ENCODE data around the gene AXIN1. TPM values are rescaled to one million over a fixed set of nuclear protein-coding genes. Genes with fewer than 3 reads are reported as not detected.

AXIN1 gene
- total and polyA plus RNA-seq, 2 of the 8 experiments (the other 6 are each of a cell fraction or from before 2014, with no cell fraction given): 12.5 to 41.9 TPM

DNA sequence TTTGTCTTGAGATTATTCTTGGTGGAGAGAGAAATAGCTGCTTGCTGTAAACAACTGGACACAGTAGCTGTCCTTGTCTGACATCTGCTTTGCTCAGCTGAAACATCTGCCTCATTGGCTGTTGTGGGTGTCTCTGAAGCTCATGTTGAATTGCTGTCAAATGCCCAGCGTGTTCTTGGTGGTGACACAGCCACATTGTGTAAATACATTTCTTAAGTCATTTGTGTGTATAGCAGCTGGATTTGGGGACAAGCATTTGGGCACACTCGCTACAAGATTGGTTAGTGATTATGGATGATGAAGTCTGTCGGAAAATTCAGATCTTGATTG, 112.6 kb downstream of the AXIN1 start:
- Histone ChIP-seq H3K18ac (ENCODE audit: extremely low read depth, low read length) (no peak overlapping the region), H3K4me3 (ENCODE audit: extremely low read depth in 1 of 4, insufficient read depth in 2 of 4, low read depth in 3 of 4, low read length in 4 of 4) (no peak overlapping the region), H3K4me1 (replicated peaks in 1 of 4; ENCODE audit: control insufficient read depth in 3 of 4, insufficient read depth in 4 of 4, low read length in 3 of 4) (no peaks in the 10 kb centered on the region), H2BK5ac (ENCODE audit: low read depth, low read length) (no peak overlapping the region), H2BK20ac (ENCODE audit: low read length) (no peak overlapping the region), H3K36me3 (ENCODE audit: control insufficient read depth in 2 of 4, insufficient read depth in 4 of 4, low read length in 3 of 4) (no peaks in the 10 kb centered on the region), H3K4me2 (ENCODE audit: insufficient read depth in 1 of 2, low read depth in 2 of 2, low read length in 2 of 2) (no peak overlapping the region), H3K9me3 (ENCODE audit: insufficient read depth in 2 of 2, low read depth in 1 of 2, low read length in 1 of 2) (no peaks in the 10 kb centered on the region), H3K79me1 (ENCODE audit: low read depth, low read length) (no peaks in the 10 kb centered on the region; the same call in 1 of the 2 replicates), H3K79me2 (ENCODE audit: control insufficient read depth in 1 of 2, insufficient read depth in 2 of 2, low read length in 2 of 2) (peaks cover 0 to 37% of the 10 kb centered on the region in 2 experiments; a peak in 3 of 4 replicates), H4K20me1 (replicated peaks in 1 of 2; ENCODE audit: control insufficient read depth in 1 of 2, insufficient read depth in 2 of 2, low read length in 2 of 2) (peaks cover 0 to 7% of the 10 kb centered on the region in 2 experiments), H3K23me2 (ENCODE audit: low read depth, low read length) (peaks cover 6% of the 10 kb centered on the region), H2BK15ac (ENCODE audit: low read length) (no peak overlapping the region), H4K8ac (ENCODE audit: extremely low read depth, insufficient read depth, low read length) (no peak overlapping the region), H3K27ac (ENCODE audit: low read depth, low read length) (no peak overlapping the region), H2BK12ac (ENCODE audit: low read depth, low read length) (no peak overlapping the region), H3K4ac (replicated peaks; ENCODE audit: insufficient read length, low read depth, low read length) (no peak overlapping the region), H2AFZ (ENCODE audit: low read length) (no peak overlapping the region), H4K5ac (ENCODE audit: insufficient read length, low read depth, low read length) (no peak overlapping the region), H3K27me3 (replicated peaks in 1 of 4; ENCODE audit: control insufficient read depth in 3 of 4, extremely low read depth in 1 of 4, insufficient read depth in 3 of 4, low read length in 3 of 4) (no peaks in the 10 kb centered on the region), H2AK5ac (ENCODE audit: low read depth, low read length) (no peak overlapping the region), H3K56ac (replicated peaks; ENCODE audit: insufficient read length, low read depth, low read length) (no peak overlapping the region), H3K14ac (ENCODE audit: insufficient read length) (no peak overlapping the region), H3K23ac (ENCODE audit: insufficient read length) (no peak overlapping the region), H4K91ac (replicated peaks; ENCODE audit: insufficient read length, low read length) (no peak overlapping the region), H2BK120ac (replicated peaks; ENCODE audit: low read depth, low read length) (no peak overlapping the region), H3K9ac (replicated peaks in 1 of 4; ENCODE audit: extremely low read depth in 1 of 4, low read depth in 3 of 4, low read length in 3 of 4) (no peak overlapping the region; a peak in 1 of 7 replicates)
- CTCF ChIA-PET (ENCODE audit: partially characterized antibody): interaction anchor here (0.6 to 2.3 kb wide), 6 partner anchors 12 to 1998 kb away, joined by 3 to 6 read pairs (median 3); no protein-coding TSS in a partner anchor
- WGBS, 2 experiments (ENCODE audit: extremely low coverage in 1 of 2, insufficient coverage in 1 of 2, insufficient read length in 1 of 2, insufficient replicate concordance in 2 of 2, low coverage in 1 of 2, low lambda C conversion rate in 2 of 2, missing lambda C conversion rate in 1 of 2): 93% methylated on average over 3 of the region's 3 CpGs; no CpG with 5 or more reads in 1 of the 2 experiments
- FAIRE-seq (no peak), DNase-seq (ENCODE audit: low read depth in 1 of 2, low spot score in 2 of 2) (no peak)
- POLR2A ChIA-PET (ENCODE audit: partially characterized antibody): interaction anchor here (0.8 to 1.7 kb wide), 4 partner anchors 9 to 91 kb away, joined by 3 to 8 read pairs (median 4); partner anchors contain the start of gene LUC7L
- TF ChIP-seq SIX5 (IDR thresholded peaks at IDR 0.05; ENCODE audit: low read depth, low read length) (no peak), CHD1 (IDR thresholded peaks at IDR 0.05; ENCODE audit: low read depth, low read length) (no peak), JUN (IDR thresholded peaks at IDR 0.05; ENCODE audit: low read depth, low read length) (no peak), SAP30 (IDR thresholded peaks at IDR 0.05; ENCODE audit: insufficient read depth, insufficient replicate concordance, low read length) (no peak), HDAC6 (IDR thresholded peaks at IDR 0.05; ENCODE audit: low read depth, low read length) (no peak), TAF7 (optimal IDR thresholded peaks at IDR 0.05; ENCODE audit: borderline replicate concordance, low read depth, low read length) (no peak), EGR1 (IDR thresholded peaks at IDR 0.05; ENCODE audit: borderline replicate concordance, low read depth, low read length) (no peak), POU5F1 (IDR thresholded peaks at IDR 0.05; ENCODE audit: low read depth, low read length) (no peak), NRF1 (IDR thresholded peaks at IDR 0.05; ENCODE audit: low read depth, low read length) (no peak), EZH2 (IDR thresholded peaks at IDR 0.05; ENCODE audit: low read depth, low read length, severe bottlenecking) (no peak), ZNF274 (IDR thresholded peaks at IDR 0.05; ENCODE audit: borderline replicate concordance, extremely low read depth, low read length) (no peak), RAD21 (IDR thresholded peaks at IDR 0.05 in 1 of 2, conservative IDR thresholded peaks at IDR 0.05 in 1 of 2; ENCODE audit: low read depth in 2 of 2, low read length in 2 of 2) (no peak)
- TF ChIP-seq, protein P1, sequence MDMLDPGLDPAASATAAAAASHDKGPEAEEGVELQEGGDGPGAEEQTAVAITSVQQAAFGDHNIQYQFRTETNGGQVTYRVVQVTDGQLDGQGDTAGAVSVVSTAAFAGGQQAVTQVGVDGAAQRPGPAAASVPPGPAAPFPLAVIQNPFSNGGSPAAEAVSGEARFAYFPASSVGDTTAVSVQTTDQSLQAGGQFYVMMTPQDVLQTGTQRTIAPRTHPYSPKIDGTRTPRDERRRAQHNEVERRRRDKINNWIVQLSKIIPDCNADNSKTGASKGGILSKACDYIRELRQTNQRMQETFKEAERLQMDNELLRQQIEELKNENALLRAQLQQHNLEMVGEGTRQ (IDR thresholded peaks at IDR 0.05; ENCODE audit: low read length): no peak
